Gastrocnemius medialis (tissue), 4 donors: Measurements from ENCODE around the gene GABBR2. TPM values are rescaled to one million over a fixed set of nuclear protein-coding genes. Genes with fewer than 3 reads are reported as not detected.
"Not testable (repeated sequence)": the region's sequence is repeated elsewhere in the genome, so short reads cannot be mapped to it uniquely, and the experiment has no call there.

Experiments used
- ATAC-seq, 2 donors: fragments of 150-250 bp; one replicate each; pipeline ENCODE4 v1.9.1; 2016
- DNase-seq, 2 donors: peaks; one replicate each; pipeline ENCODE4 v3.0.0-alpha.2; 2019
- H3K27ac ChIP-seq, 4 donors: fragments of 200-600 bp; sonication (generic); 1 replicate in 1 of 4; 2 replicates in 3 of 4; pipeline ENCODE4 v1.5.1; 2016 to 2018; ENCODE audit warnings: mild to moderate bottlenecking in 2 of 4, moderate library complexity in 1 of 4
- H3K27me3 ChIP-seq, 3 donors: fragments of 200-600 bp; sonication (generic) in 2 of 3; 1 replicate in 1 of 3; 2 replicates in 2 of 3; pipeline versions ENCODE4 v1.5.1 to v1.6.0; 2016 to 2019; ENCODE audit warnings: mild to moderate bottlenecking in 1 of 3, moderate library complexity in 1 of 3
- H3K36me3 ChIP-seq, 2 donors: fragments of 200-600 bp; sonication (generic) in 1 of 2; one replicate each; pipeline ENCODE4 v1.5.1; 2017 to 2018
- H3K4me1 ChIP-seq, 2 donors: fragments of 200-600 bp; sonication (generic) in 1 of 2; one replicate each; pipeline ENCODE4 v1.5.1; 2016 to 2017; ENCODE audit warnings: mild to moderate bottlenecking in 2 of 2
- H3K4me3 ChIP-seq, 4 donors: fragments of 200-600 bp; sonication (generic) in 3 of 4; 1 replicate in 1 of 4; 2 replicates in 3 of 4; pipeline ENCODE4 v1.5.1; 2016 to 2019; ENCODE audit warnings: mild to moderate bottlenecking in 2 of 4
- H3K9me3 ChIP-seq, 3 donors: fragments of 200-600 bp; sonication (generic) in 2 of 3; 1 replicate in 1 of 3; 2 replicates in 2 of 3; pipeline ENCODE4 v1.5.1; 2016 to 2019
- CTCF ChIP-seq, 5 experiments: fragments of 450-650 bp in 3 of 5; fragments of 200-600 bp in 2 of 5; sonication (generic) in 2 of 5; IDR thresholded peaks in 4 of 5; conservative IDR thresholded peaks in 1 of 5; 1 replicate in 4 of 5; 2 replicates in 1 of 5; pipeline ENCODE4 v1.5.1; 2016 to 2019; ENCODE audit warnings: antibody characterized with exemption in 5 of 5, mild to moderate bottlenecking in 3 of 5, moderate library complexity in 3 of 5
- POLR2A ChIP-seq, 2 donors: fragments of 450-650 bp; IDR thresholded peaks; one replicate each; pipeline ENCODE4 v1.6.1; 2017; ENCODE audit warnings: antibody characterized with exemption in 2 of 2, mild to moderate bottlenecking in 2 of 2, moderate library complexity in 2 of 2
- in situ Hi-C, 4 donors: fragments of 200-750 bp; cut with MboI; loops; one replicate each; pipeline versions ENCODE4 v1.15.0 to v1.8.0; 2017; ENCODE audit warnings: low sequenced_read_pairs in 4 of 4
- intact Hi-C: fragments of 100-400 bp; cut with DNase I; formaldehyde crosslinking; loops from one replicate; pipeline ENCODE4 v1.15.1; 2023; ENCODE audit warnings: low total_unique reads
- total RNA-seq, 4 donors: library from RNA; depleted of rRNA; stranded (reverse); fragments of >200 nt; gene quantifications; one replicate each; pipeline versions ENCODE4 v1.1.0 to v1.2.3, GENCODE V29; 2016

The GABBR2 gene
- total RNA-seq, 4 donors from 2014 or later, result 0.46 to 0.80 TPM; not detected in 2

- Histone ChIP-seq H3K4me1 (no peaks in the 10 kb centered on the region), H3K27ac (no peak overlapping the region), H3K36me3 (no peaks in the 10 kb centered on the region), H3K4me3 (no peak overlapping the region), H3K27me3 (peaks cover 0 to 7% (median 0%) of the 10 kb centered on the region in 3 donors), H3K9me3 (no peaks in the 10 kb centered on the region)
- no peak for DNase-seq
- TF ChIP-seq CTCF (IDR thresholded peaks at IDR 0.05 in 4 of 5, conservative IDR thresholded peaks at IDR 0.05 in 1 of 5) (no peak), POLR2A (IDR thresholded peaks at IDR 0.05) (no peak)
- intact Hi-C loops (no loop called here), in situ Hi-C loops (loop anchor here in 3 of 4 donors (25.0 kb wide), 3 partner anchors 209 to 559 kb away; partner anchors contain the start of genes TRMO (in 2 of the 3) and NANS (in 1 of the 3))
- no peak for ATAC-seq
These were observed 437.3 kb downstream of the GABBR2 start for GRCh38 chr9:98271479-98271878.

GRCh38 chr9:98270284-98270683 is 438.5 kb downstream of the GABBR2 start:
- H3K9me3 ChIP-seq, DNase-seq, H3K27me3 ChIP-seq, H3K4me3 ChIP-seq, H3K27ac ChIP-seq, H3K36me3 ChIP-seq, intact Hi-C loops, H3K4me1 ChIP-seq, ATAC-seq: not testable (repeated sequence)
- in situ Hi-C loops, result loop anchor here in 3 of 4 donors (25.0 kb wide), 3 partner anchors 208 to 558 kb away; partner anchors contain the start of genes TRMO (in 2 of the 3) and NANS (in 1 of the 3)

- DNase-seq, H3K27me3 ChIP-seq, H3K9me3 ChIP-seq, ATAC-seq, H3K27ac ChIP-seq, H3K4me3 ChIP-seq, H3K4me1 ChIP-seq, intact Hi-C loops, H3K36me3 ChIP-seq: not testable (repeated sequence)
- in situ Hi-C loops, result loop anchor here (10.0 to 25.0 kb wide), 6 partner anchors 65 to 557 kb away; partner anchors contain the start of genes TRMO (in 2 of the 4) and NANS (in 1 of the 4)
These were observed 439.1 kb downstream of the GABBR2 start for GRCh38 chr9:98269652-98270051.

- in situ Hi-C loops, result loop anchor here (10.0 to 25.0 kb wide), 6 partner anchors 63 to 555 kb away; partner anchors contain the start of genes TRMO (in 2 of the 4) and NANS (in 1 of the 4)
- ATAC-seq, H3K9me3 ChIP-seq, DNase-seq, H3K27me3 ChIP-seq, H3K36me3 ChIP-seq, intact Hi-C loops, H3K4me3 ChIP-seq, H3K27ac ChIP-seq, H3K4me1 ChIP-seq: not testable (repeated sequence)
These were observed 441.2 kb downstream of the GABBR2 start for GRCh38 chr9:98267556-98267955.

GRCh38 chr9:98264516-98264915 is 444.2 kb downstream of the GABBR2 start:
- no peak for ATAC-seq
- Histone ChIP-seq H3K4me3 (no peak overlapping the region), H3K27ac (no peak overlapping the region), H3K9me3 (no peaks in the 10 kb centered on the region), H3K4me1 (no peaks in the 10 kb centered on the region), H3K27me3 (peaks cover 0 to 4% (median 0%) of the 10 kb centered on the region in 3 donors), H3K36me3 (no peaks in the 10 kb centered on the region)
- DNase-seq, result no peak
- in situ Hi-C loops (loop anchor here (5.0 to 25.0 kb wide), 9 partner anchors 57 to 552 kb away; partner anchors contain the start of genes TRMO (in 3 of the 4) and NANS (in 1 of the 4)), intact Hi-C loops (loop anchor here (2.0 kb wide), 1 partner anchor 550 kb away; no protein-coding TSS in a partner anchor)
- TF ChIP-seq POLR2A (IDR thresholded peaks at IDR 0.05), result no peak
- no peak for TF ChIP-seq CTCF (IDR thresholded peaks at IDR 0.05 in 4 of 5, conservative IDR thresholded peaks at IDR 0.05 in 1 of 5)

- DNase-seq (peak; percentile 57 to 68), ATAC-seq (peak; percentile 89 to 92)
- Histone ChIP-seq H3K27me3 (peaks cover 0 to 4% (median 0%) of the 10 kb centered on the region in 3 donors), H3K9me3 (no peaks in the 10 kb centered on the region), H3K36me3 (no peaks in the 10 kb centered on the region), H3K4me3 (no peak overlapping the region), H3K4me1 (no peaks in the 10 kb centered on the region), H3K27ac (no peak overlapping the region)
- intact Hi-C loops (loop anchor here (1.0 to 2.0 kb wide), 3 partner anchors 58 to 549 kb away; no protein-coding TSS in a partner anchor), in situ Hi-C loops (loop anchor here (5.0 to 25.0 kb wide), 9 partner anchors 56 to 551 kb away; partner anchors contain the start of genes TRMO (in 3 of the 4) and NANS (in 1 of the 4))
- TF ChIP-seq POLR2A (IDR thresholded peaks at IDR 0.05) (no peak), CTCF (IDR thresholded peaks at IDR 0.05 in 4 of 5, conservative IDR thresholded peaks at IDR 0.05 in 1 of 5) (peak; percentile 69 to 93 (median 86))
These were observed 445.0 kb downstream of the GABBR2 start for GRCh38 chr9:98263482-98264357.
